HEK293 (cell line): ENCODE data around the gene ADAMTS9.

Source experiments
- KLF8 ChIP-seq: fragments of 450-650 bp; formaldehyde crosslinking; IDR thresholded peaks from 2 replicates; pipeline ENCODE4 v1.5.1; 2016; ENCODE audit warnings: missing biosample characterization, missing genetic modification characterization
- TRIM28 ChIP-seq: IDR thresholded peaks from 2 replicates; pipeline ENCODE4 v1.6.1; 2011; ENCODE audit warnings: low read length, control low read depth, borderline replicate concordance
- ZNF121 ChIP-seq: fragments of 450-650 bp; formaldehyde crosslinking; IDR thresholded peaks from 2 replicates; pipeline ENCODE4 v1.5.1; 2016; ENCODE audit warnings: missing biosample characterization, missing genetic modification characterization
- ZNF561 ChIP-seq: fragments of 450-650 bp; IDR thresholded peaks from 2 replicates; pipeline ENCODE4 v1.5.1; 2018; ENCODE audit warnings: missing biosample characterization, missing genetic modification characterization, borderline replicate concordance
- ZNF585B ChIP-seq: fragments of 450-650 bp; formaldehyde crosslinking; IDR thresholded peaks from 2 replicates; pipeline ENCODE4 v1.5.1; 2016; ENCODE audit warnings: missing biosample characterization, missing genetic modification characterization
- ZSCAN30 ChIP-seq: fragments of 450-650 bp; IDR thresholded peaks from 2 replicates; pipeline ENCODE4 v1.5.1; 2018; ENCODE audit warnings: missing biosample characterization, mild to moderate bottlenecking, missing genetic modification characterization, moderate library complexity
- TF ChIP-seq, protein P1 (sequence below): fragments of 450-650 bp; formaldehyde crosslinking; IDR thresholded peaks from 2 replicates; pipeline ENCODE4 v1.5.1; 2016; ENCODE audit warnings: missing biosample characterization, missing genetic modification characterization
- TF ChIP-seq, protein P2 (sequence below): fragments of 450-650 bp; formaldehyde crosslinking; IDR thresholded peaks from 2 replicates; pipeline ENCODE4 v1.5.1; 2016; ENCODE audit warnings: missing biosample characterization, missing genetic modification characterization, low read depth
- TF ChIP-seq, protein P3 (sequence below): fragments of 450-650 bp; formaldehyde crosslinking; IDR thresholded peaks from 2 replicates; pipeline ENCODE4 v1.5.1; 2017; ENCODE audit warnings: missing biosample characterization, missing genetic modification characterization
- TF ChIP-seq, protein P4 (sequence below): fragments of 450-650 bp; formaldehyde crosslinking; IDR thresholded peaks from 2 replicates; pipeline ENCODE4 v1.5.1; 2016; ENCODE audit warnings: missing biosample characterization, missing genetic modification characterization, low read depth

DNA sequence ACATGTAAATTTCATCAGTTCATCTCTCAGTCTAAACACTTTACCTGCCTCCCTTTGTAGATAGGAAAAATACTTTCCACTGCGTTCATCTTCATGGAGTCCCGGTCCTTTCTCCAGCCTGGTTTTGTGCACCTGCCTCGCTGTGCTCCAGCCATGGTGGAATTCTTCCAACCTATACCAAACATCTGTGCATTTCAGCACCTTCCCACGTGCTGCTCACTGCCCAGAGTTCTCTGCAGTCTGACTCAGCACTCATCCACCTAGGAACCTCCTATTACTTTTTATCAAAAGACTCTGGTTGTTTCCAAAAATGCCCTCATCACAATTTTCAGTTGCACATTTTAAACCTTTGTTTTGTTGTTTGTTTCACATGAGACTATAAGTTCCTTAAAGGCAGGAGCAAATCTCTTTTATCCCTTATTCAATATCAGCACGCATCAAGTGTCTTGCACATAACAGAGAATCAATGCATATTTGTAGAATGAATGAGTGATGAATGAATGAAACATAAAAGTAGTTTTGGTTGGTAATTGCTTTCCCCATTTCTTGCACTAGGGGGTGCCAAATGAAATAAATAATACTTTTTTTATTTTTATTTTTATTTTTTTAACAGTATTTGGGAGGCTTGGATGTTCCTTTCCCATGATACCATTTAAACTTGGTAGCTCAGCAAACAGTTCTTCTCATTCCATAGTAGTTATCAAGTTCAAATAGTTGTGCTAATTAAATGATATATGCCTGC is 30.2 kb upstream of the ADAMTS9 start:
- no peak for TF ChIP-seq ZNF121
- TF ChIP-seq, protein P1, sequence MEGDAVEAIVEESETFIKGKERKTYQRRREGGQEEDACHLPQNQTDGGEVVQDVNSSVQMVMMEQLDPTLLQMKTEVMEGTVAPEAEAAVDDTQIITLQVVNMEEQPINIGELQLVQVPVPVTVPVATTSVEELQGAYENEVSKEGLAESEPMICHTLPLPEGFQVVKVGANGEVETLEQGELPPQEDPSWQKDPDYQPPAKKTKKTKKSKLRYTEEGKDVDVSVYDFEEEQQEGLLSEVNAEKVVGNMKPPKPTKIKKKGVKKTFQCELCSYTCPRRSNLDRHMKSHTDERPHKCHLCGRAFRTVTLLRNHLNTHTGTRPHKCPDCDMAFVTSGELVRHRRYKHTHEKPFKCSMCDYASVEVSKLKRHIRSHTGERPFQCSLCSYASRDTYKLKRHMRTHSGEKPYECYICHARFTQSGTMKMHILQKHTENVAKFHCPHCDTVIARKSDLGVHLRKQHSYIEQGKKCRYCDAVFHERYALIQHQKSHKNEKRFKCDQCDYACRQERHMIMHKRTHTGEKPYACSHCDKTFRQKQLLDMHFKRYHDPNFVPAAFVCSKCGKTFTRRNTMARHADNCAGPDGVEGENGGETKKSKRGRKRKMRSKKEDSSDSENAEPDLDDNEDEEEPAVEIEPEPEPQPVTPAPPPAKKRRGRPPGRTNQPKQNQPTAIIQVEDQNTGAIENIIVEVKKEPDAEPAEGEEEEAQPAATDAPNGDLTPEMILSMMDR, result no peak
- no peak for TF ChIP-seq ZNF561 (tag by site-specific recombination)
- TF ChIP-seq, protein P2, sequence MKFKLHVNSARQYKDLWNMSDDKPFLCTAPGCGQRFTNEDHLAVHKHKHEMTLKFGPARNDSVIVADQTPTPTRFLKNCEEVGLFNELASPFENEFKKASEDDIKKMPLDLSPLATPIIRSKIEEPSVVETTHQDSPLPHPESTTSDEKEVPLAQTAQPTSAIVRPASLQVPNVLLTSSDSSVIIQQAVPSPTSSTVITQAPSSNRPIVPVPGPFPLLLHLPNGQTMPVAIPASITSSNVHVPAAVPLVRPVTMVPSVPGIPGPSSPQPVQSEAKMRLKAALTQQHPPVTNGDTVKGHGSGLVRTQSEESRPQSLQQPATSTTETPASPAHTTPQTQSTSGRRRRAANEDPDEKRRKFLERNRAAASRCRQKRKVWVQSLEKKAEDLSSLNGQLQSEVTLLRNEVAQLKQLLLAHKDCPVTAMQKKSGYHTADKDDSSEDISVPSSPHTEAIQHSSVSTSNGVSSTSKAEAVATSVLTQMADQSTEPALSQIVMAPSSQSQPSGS (tag by site-specific recombination), result no peak
- TF ChIP-seq, protein P3, sequence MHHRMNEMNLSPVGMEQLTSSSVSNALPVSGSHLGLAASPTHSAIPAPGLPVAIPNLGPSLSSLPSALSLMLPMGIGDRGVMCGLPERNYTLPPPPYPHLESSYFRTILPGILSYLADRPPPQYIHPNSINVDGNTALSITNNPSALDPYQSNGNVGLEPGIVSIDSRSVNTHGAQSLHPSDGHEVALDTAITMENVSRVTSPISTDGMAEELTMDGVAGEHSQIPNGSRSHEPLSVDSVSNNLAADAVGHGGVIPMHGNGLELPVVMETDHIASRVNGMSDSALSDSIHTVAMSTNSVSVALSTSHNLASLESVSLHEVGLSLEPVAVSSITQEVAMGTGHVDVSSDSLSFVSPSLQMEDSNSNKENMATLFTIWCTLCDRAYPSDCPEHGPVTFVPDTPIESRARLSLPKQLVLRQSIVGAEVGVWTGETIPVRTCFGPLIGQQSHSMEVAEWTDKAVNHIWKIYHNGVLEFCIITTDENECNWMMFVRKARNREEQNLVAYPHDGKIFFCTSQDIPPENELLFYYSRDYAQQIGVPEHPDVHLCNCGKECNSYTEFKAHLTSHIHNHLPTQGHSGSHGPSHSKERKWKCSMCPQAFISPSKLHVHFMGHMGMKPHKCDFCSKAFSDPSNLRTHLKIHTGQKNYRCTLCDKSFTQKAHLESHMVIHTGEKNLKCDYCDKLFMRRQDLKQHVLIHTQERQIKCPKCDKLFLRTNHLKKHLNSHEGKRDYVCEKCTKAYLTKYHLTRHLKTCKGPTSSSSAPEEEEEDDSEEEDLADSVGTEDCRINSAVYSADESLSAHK, result no peak
- TF ChIP-seq ZNF585B (tag by site-specific recombination), result no peak
- no peak for TF ChIP-seq KLF8
- TF ChIP-seq, protein P4, sequence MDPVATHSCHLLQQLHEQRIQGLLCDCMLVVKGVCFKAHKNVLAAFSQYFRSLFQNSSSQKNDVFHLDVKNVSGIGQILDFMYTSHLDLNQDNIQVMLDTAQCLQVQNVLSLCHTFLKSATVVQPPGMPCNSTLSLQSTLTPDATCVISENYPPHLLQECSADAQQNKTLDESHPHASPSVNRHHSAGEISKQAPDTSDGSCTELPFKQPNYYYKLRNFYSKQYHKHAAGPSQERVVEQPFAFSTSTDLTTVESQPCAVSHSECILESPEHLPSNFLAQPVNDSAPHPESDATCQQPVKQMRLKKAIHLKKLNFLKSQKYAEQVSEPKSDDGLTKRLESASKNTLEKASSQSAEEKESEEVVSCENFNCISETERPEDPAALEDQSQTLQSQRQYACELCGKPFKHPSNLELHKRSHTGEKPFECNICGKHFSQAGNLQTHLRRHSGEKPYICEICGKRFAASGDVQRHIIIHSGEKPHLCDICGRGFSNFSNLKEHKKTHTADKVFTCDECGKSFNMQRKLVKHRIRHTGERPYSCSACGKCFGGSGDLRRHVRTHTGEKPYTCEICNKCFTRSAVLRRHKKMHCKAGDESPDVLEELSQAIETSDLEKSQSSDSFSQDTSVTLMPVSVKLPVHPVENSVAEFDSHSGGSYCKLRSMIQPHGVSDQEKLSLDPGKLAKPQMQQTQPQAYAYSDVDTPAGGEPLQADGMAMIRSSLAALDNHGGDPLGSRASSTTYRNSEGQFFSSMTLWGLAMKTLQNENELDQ (tag by site-specific recombination), result no peak
- TF ChIP-seq ZSCAN30, result no peak
- TF ChIP-seq TRIM28, result no peak
